HCT116 (cell line): ENCODE data around the gene PRG2. TPM values are rescaled to one million over a fixed set of nuclear protein-coding genes. Genes with fewer than 3 reads are reported as not detected.

Experiments
- ATAC-seq: fragments of 200-7000 bp; cut with Tn5 transposase; 2 replicates; pipeline ENCODE4 v1.9.1; 2020; ENCODE audit warnings: mild to moderate bottlenecking, moderate library complexity
- BruUV-seq: library from RNA; stranded (reverse); fragments of 400-500 nt; replicated peaks from 2 replicates; lab custom pipeline; 2021; lab: Mats Ljungman, UMichigan
- CTCF ChIA-PET: fragments of 300-600 bp; sonication (Branson Sonifier 250); formaldehyde crosslinking; loops from one replicate; lab custom pipeline; 2021; ENCODE audit warnings: antibody characterized with exemption; lab: Charles Lee
- POLR2A ChIA-PET: fragments of 300-600, 350-600 bp; sonication (Branson Sonifier 250); formaldehyde crosslinking; loops from one replicate; lab custom pipeline; 2021; ENCODE audit warnings: antibody characterized with exemption; lab: Charles Lee
- RAD21 ChIA-PET, 2 experiments: fragments of 300-600 bp; sonication (Branson Sonifier 250); formaldehyde crosslinking; loops; one replicate each; lab custom pipeline; 2023; ENCODE audit warnings: low total read pairs in 2 of 2; ENCODE audit not compliant: uncharacterized antibody in 2 of 2, unreplicated experiment in 2 of 2, low non-redundant PET in 1 of 2; lab: Charles Lee
- DNase-seq: peaks from one replicate; pipeline ENCODE4 v3.0.0-alpha.2; 2010; ENCODE audit warnings: low read depth, low spot score
- H2AFZ ChIP-seq: fragments of 200-600 bp; shearing (Covaris generic), sonication (generic); 2 replicates; pipeline ENCODE4 v1.6.1; 2017; ENCODE audit warnings: low read depth, mixed run types, mixed read lengths, antibody characterized with exemption, low read length; ENCODE audit not compliant: poor library complexity, severe bottlenecking
- H3K27ac ChIP-seq: 2 replicates; pipeline ENCODE4 v1.5.1; 2012; ENCODE audit warnings: low read depth, low read length
- H3K27me3 ChIP-seq: fragments of 200-600 bp; sonication (generic); 2 replicates; pipeline ENCODE4 v1.6.1; 2016; ENCODE audit warnings: mixed run types, low read length, mixed read lengths; ENCODE audit not compliant: insufficient read depth
- H3K36me3 ChIP-seq, 2 experiments: fragments of 200-500 bp in 1 of 2; fragments of 200-600 bp in 1 of 2; sonication (Bioruptor generic) in 1 of 2; sonication (generic) in 1 of 2; 2 replicates each; pipeline versions ENCODE4 v1.5.1 to v1.6.1; 2014 to 2016; ENCODE audit warnings: low read length in 2 of 2, inconsistent platforms in 1 of 2, mixed read lengths in 1 of 2, mixed run types in 1 of 2; ENCODE audit not compliant: insufficient read depth in 2 of 2, control insufficient read depth in 1 of 2
- H3K4me1 ChIP-seq, 2 experiments: fragments of 200-600 bp in 1 of 2; sonication (generic) in 1 of 2; 2 replicates each; pipeline versions ENCODE4 v1.5.1 to v1.6.1; 2012 to 2017; ENCODE audit warnings: low read length in 2 of 2, inconsistent platforms in 1 of 2, mild to moderate bottlenecking in 1 of 2, mixed read lengths in 1 of 2, mixed run types in 1 of 2, moderate library complexity in 1 of 2; ENCODE audit not compliant: insufficient read depth in 2 of 2, control insufficient read depth in 1 of 2
- H3K4me2 ChIP-seq: fragments of 200-600 bp; sonication (generic); 2 replicates; pipeline ENCODE4 v1.6.1; 2017; ENCODE audit warnings: mixed run types, low read length, mixed read lengths
- H3K4me3 ChIP-seq, 2 experiments: fragments of 200-600 bp in 1 of 2; sonication (generic) in 1 of 2; replicated peaks in 1 of 2; 2 replicates each; pipeline ENCODE4 v1.5.1; 2011 to 2016; ENCODE audit warnings: low read length in 2 of 2, control low read depth in 1 of 2, low read depth in 1 of 2, mild to moderate bottlenecking in 1 of 2, mixed read lengths in 1 of 2, mixed run types in 1 of 2
- H3K79me2 ChIP-seq: fragments of 200-600 bp; sonication (generic); 2 replicates; pipeline ENCODE4 v1.6.1; 2017; ENCODE audit warnings: mild to moderate bottlenecking, mixed run types, low read length, moderate library complexity, mixed read lengths; ENCODE audit not compliant: insufficient read depth
- H3K9ac ChIP-seq: fragments of 200-600 bp; sonication (generic); 2 replicates; pipeline ENCODE4 v1.6.1; 2016; ENCODE audit warnings: low read length, mixed read lengths
- H3K9me2 ChIP-seq: fragments of 200-600 bp; sonication (generic), shearing (Covaris generic); 2 replicates; pipeline ENCODE4 v1.6.1; 2017; ENCODE audit warnings: mixed run types, mild to moderate bottlenecking, moderate library complexity; ENCODE audit not compliant: insufficient read depth
- H3K9me3 ChIP-seq, 2 experiments: fragments of 200-500 bp in 1 of 2; fragments of 200-600 bp in 1 of 2; sonication (Bioruptor generic) in 1 of 2; sonication (generic) in 1 of 2; 2 replicates each; pipeline ENCODE4 v1.6.1; 2014 to 2017; ENCODE audit warnings: low read length in 2 of 2, mixed read lengths in 2 of 2, inconsistent platforms in 1 of 2, low read depth in 1 of 2, mild to moderate bottlenecking in 1 of 2, mixed run types in 1 of 2, moderate library complexity in 1 of 2; ENCODE audit not compliant: control insufficient read depth in 1 of 2, insufficient read depth in 1 of 2
- H4K20me1 ChIP-seq: fragments of 200-600 bp; sonication (generic), shearing (Covaris generic); 2 replicates; pipeline ENCODE4 v1.6.1; 2017; ENCODE audit warnings: mixed run types, mild to moderate bottlenecking, moderate library complexity; ENCODE audit not compliant: insufficient read depth
- CBX3 ChIP-seq: IDR thresholded peaks from 2 replicates; pipeline ENCODE4 v1.6.1; 2012; ENCODE audit warnings: low read depth
- CEBPB ChIP-seq: IDR thresholded peaks from 2 replicates; pipeline ENCODE4 v1.6.1; 2012; ENCODE audit warnings: low read depth
- EGR1 ChIP-seq: IDR thresholded peaks from 2 replicates; pipeline ENCODE4 v1.6.1; 2012; ENCODE audit warnings: low read depth
- ELF1 ChIP-seq: IDR thresholded peaks from 2 replicates; pipeline ENCODE4 v1.6.1; 2012; ENCODE audit warnings: low read depth, borderline replicate concordance
- EZH2 ChIP-seq: fragments of 200-600 bp; sonication (generic); IDR thresholded peaks from 2 replicates; pipeline ENCODE4 v1.6.1; 2017; ENCODE audit warnings: antibody characterized with exemption, mixed run types
- JUND ChIP-seq: IDR thresholded peaks from 2 replicates; pipeline ENCODE4 v1.6.1; 2012
- POLR2A ChIP-seq: IDR thresholded peaks from 2 replicates; pipeline ENCODE4 v1.7.0; 2011; ENCODE audit warnings: borderline replicate concordance; ENCODE audit not compliant: insufficient read depth, insufficient read length; ENCODE audit errors: extremely low read depth
- POLR2AphosphoS5 ChIP-seq: IDR thresholded peaks from 2 replicates; pipeline ENCODE4 v1.6.1; 2011; ENCODE audit warnings: mild to moderate bottlenecking, low read depth, low read length, moderate library complexity
- SIN3A ChIP-seq: IDR thresholded peaks from 2 replicates; pipeline ENCODE4 v1.6.1; 2012; ENCODE audit warnings: low read depth
- SP1 ChIP-seq: IDR thresholded peaks from 2 replicates; pipeline ENCODE4 v1.6.1; 2012; ENCODE audit warnings: low read depth
- SRF ChIP-seq: IDR thresholded peaks from 2 replicates; pipeline ENCODE4 v1.6.1; 2012; ENCODE audit warnings: low read depth
- TCF7L2 ChIP-seq: IDR thresholded peaks from 2 replicates; pipeline ENCODE4 v1.7.0; 2011; ENCODE audit warnings: borderline replicate concordance, inconsistent platforms; ENCODE audit not compliant: insufficient read depth, insufficient read length; ENCODE audit errors: extremely low read depth
- YY1 ChIP-seq: IDR thresholded peaks from 2 replicates; pipeline ENCODE4 v1.6.1; 2011; ENCODE audit warnings: low read length, low read depth, moderate library complexity, mild to moderate bottlenecking; ENCODE audit not compliant: insufficient replicate concordance; ENCODE audit errors: extremely low read depth
- ZBTB33 ChIP-seq: IDR thresholded peaks from 2 replicates; pipeline ENCODE4 v1.6.1; 2011; ENCODE audit warnings: mild to moderate bottlenecking, low read length, moderate library complexity; ENCODE audit not compliant: insufficient replicate concordance; ENCODE audit errors: extremely low read depth
- ZFX ChIP-seq: fragments of 450-650 bp; IDR thresholded peaks from 2 replicates; pipeline ENCODE4 v1.6.1; 2017
- ZNF274 ChIP-seq: fragments of 200-500 bp; sonication (Bioruptor generic); IDR thresholded peaks from 2 replicates; pipeline ENCODE4 v1.6.1; 2014; ENCODE audit warnings: mild to moderate bottlenecking, low read depth, low read length, inconsistent platforms
- intact Hi-C: fragments of 100-400 bp; cut with micrococcal nuclease; formaldehyde crosslinking; loops from 2 replicates; pipeline ENCODE4 v1.10.0; 2022
- total RNA-seq: library from RNA; stranded (reverse); gene quantifications from one replicate; pipeline ENCODE4 v1.2.1, GENCODE V29; 2021; ENCODE audit not compliant: unreplicated experiment
- TF ChIP-seq, protein P1 (sequence below), 3 experiments: fragments of 200-600 bp in 1 of 3; sonication (generic) in 1 of 3; IDR thresholded peaks in 2 of 3; conservative IDR thresholded peaks in 1 of 3; 2 replicates each; pipeline ENCODE4 v1.5.1; 2012 to 2017; ENCODE audit warnings: low read depth in 2 of 3, low read length in 2 of 3, antibody characterized with exemption in 1 of 3, borderline replicate concordance in 1 of 3, control low read depth in 1 of 3, mild to moderate bottlenecking in 1 of 3, mixed read lengths in 1 of 3, mixed run types in 1 of 3, moderate library complexity in 1 of 3; ENCODE audit not compliant: insufficient read depth in 1 of 3
- TF ChIP-seq, protein P2 (sequence below): IDR thresholded peaks from 2 replicates; pipeline ENCODE4 v1.6.1; 2012

The PRG2 gene
- total RNA-seq, 1 experiment from 2014 or later, result 0.81 TPM

DNA sequence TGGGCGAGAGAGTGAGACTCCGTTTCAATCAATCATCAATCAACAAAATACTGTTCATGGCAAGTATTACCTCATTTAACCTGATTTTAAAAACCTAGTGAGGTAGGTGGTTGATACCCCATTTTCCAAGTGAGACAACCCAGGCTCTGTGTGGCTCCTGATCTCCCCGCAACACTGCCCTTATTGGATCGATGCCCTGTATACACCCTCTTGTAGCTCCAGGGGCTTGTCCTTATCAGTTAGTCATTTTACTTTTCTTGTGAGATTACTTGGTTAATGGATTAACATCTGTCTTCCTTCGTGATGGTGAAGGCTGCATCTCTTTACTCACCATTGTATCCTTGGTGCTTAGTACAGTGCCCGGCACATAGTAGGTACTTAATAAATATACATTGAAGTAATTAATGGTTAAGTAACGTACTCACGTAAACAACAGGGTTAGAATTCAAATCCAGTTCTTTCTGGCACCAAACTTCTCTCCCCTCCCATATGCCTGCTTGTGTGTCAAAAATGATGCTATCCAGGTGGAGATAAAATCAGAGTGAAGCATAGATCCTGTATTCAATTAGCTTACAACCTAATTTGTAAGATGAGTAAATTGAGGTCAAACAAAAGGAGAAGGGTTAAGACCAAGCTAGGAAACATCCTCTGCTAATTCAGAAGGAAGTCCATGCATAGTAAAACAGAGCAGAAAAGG, 1.8 kb upstream of the PRG2 start:
- intact Hi-C loops, result no loop called here
- ATAC-seq (no peak), DNase-seq (no peak)
- H3K4me2 ChIP-seq, result no peak overlapping the region
- no peak overlapping the region for H3K9ac ChIP-seq
- no TSS peak for BruUV-seq
- CTCF ChIA-PET, result no interaction called here
- TF ChIP-seq SP1, result no peak
- TF ChIP-seq, protein P1, sequence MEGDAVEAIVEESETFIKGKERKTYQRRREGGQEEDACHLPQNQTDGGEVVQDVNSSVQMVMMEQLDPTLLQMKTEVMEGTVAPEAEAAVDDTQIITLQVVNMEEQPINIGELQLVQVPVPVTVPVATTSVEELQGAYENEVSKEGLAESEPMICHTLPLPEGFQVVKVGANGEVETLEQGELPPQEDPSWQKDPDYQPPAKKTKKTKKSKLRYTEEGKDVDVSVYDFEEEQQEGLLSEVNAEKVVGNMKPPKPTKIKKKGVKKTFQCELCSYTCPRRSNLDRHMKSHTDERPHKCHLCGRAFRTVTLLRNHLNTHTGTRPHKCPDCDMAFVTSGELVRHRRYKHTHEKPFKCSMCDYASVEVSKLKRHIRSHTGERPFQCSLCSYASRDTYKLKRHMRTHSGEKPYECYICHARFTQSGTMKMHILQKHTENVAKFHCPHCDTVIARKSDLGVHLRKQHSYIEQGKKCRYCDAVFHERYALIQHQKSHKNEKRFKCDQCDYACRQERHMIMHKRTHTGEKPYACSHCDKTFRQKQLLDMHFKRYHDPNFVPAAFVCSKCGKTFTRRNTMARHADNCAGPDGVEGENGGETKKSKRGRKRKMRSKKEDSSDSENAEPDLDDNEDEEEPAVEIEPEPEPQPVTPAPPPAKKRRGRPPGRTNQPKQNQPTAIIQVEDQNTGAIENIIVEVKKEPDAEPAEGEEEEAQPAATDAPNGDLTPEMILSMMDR (IDR thresholded peaks at IDR 0.05 in 2 of 3, conservative IDR thresholded peaks at IDR 0.05 in 1 of 3; ENCODE audit: borderline replicate concordance in 1 of 3, insufficient read depth in 1 of 3, low read depth in 2 of 3, low read length in 2 of 3), result no peak
- no peak for TF ChIP-seq TCF7L2
- no peak for TF ChIP-seq ELF1
- TF ChIP-seq ZBTB33, result no peak
- TF ChIP-seq, protein P2, sequence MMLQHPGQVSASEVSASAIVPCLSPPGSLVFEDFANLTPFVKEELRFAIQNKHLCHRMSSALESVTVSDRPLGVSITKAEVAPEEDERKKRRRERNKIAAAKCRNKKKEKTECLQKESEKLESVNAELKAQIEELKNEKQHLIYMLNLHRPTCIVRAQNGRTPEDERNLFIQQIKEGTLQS, result no peak
- no peak for TF ChIP-seq SIN3A
- TF ChIP-seq JUND, result no peak
- no peak for TF ChIP-seq EGR1
- no peak for TF ChIP-seq ZNF274
- no peak for TF ChIP-seq SRF
- TF ChIP-seq POLR2AphosphoS5, result no peak
- no peak for TF ChIP-seq YY1
- TF ChIP-seq CEBPB, result no peak
- no peak for TF ChIP-seq CBX3
- TF ChIP-seq POLR2A, result no peak
- no peak for TF ChIP-seq EZH2
- no peak for TF ChIP-seq ZFX
- no peaks in the 10 kb centered on the region for H3K9me3 ChIP-seq
- POLR2A ChIA-PET, result no interaction called here
- no peak overlapping the region for H2AFZ ChIP-seq
- no peak overlapping the region for H3K27ac ChIP-seq
- RAD21 ChIA-PET, result no interaction called here
- no peaks in the 10 kb centered on the region for H3K4me1 ChIP-seq
- no peaks in the 10 kb centered on the region for H3K9me2 ChIP-seq
- no peaks in the 10 kb centered on the region for H3K79me2 ChIP-seq
- H3K4me3 ChIP-seq, result no peak overlapping the region
- H3K27me3 ChIP-seq, result peaks cover 5% of the 10 kb centered on the region
- H4K20me1 ChIP-seq, result no peaks in the 10 kb centered on the region
- H3K36me3 ChIP-seq, result no peaks in the 10 kb centered on the region
